Mesodermal cell (in vitro differentiated cells): ENCODE results near the gene PTPRG.

Experiments
- H3K27ac ChIP-seq: 2 replicates; pipeline ENCODE4 v1.7.0; 2013; ENCODE audit warnings: mild to moderate bottlenecking, low read depth, low read length, moderate library complexity; ENCODE audit not compliant: severe bottlenecking
- H3K36me3 ChIP-seq: 2 replicates; pipeline ENCODE4 v1.7.1; 2013; ENCODE audit warnings: mild to moderate bottlenecking, low read length, moderate library complexity; ENCODE audit not compliant: control insufficient read depth, insufficient read depth
- H3K4me1 ChIP-seq: one replicate; pipeline ENCODE4 v1.7.1; 2013; ENCODE audit warnings: mild to moderate bottlenecking, low read length; ENCODE audit not compliant: insufficient read depth, control insufficient read depth, poor library complexity, severe bottlenecking
- H3K4me3 ChIP-seq: 2 replicates; pipeline ENCODE4 v1.7.0; 2013; ENCODE audit warnings: low read length, control low read depth, mild to moderate bottlenecking; ENCODE audit not compliant: insufficient read depth, poor library complexity, severe bottlenecking; ENCODE audit errors: extremely low read depth
- H3K9me3 ChIP-seq: 2 replicates; pipeline ENCODE4 v1.7.1; 2013; ENCODE audit warnings: mild to moderate bottlenecking, low read length, moderate library complexity; ENCODE audit not compliant: control insufficient read depth
- WGBS, 2 experiments: methylation state at CpG; one replicate each; pipeline ENCODE4 v1.1.5; 2013; ENCODE audit warnings: missing lambda C conversion rate in 2 of 2; ENCODE audit not compliant: insufficient coverage in 2 of 2; 5-methylcytosine and 5-hydroxymethylcytosine counted together

PTPRG gene

GRCh38 chr3:62188681-62189375, 627.5 kb downstream of the PTPRG start:
- Histone ChIP-seq H3K4me3 (no peak overlapping the region), H3K4me1 (peaks cover 4% of the 10 kb centered on the region), H3K9me3 (no peaks in the 10 kb centered on the region), H3K36me3 (peaks cover 16% of the 10 kb centered on the region), H3K27ac (no peak overlapping the region)
- 23 to 36% methylated on average over 13 to 16 of the region's 18 CpGs for WGBS, 2 experiments

GRCh38 chr3:62189376-62189698, 628.0 kb downstream of the PTPRG start:
- no peaks in the 10 kb centered on the region for H3K9me3 ChIP-seq
- peaks cover 21% of the 10 kb centered on the region for H3K36me3 ChIP-seq
- no peak overlapping the region for H3K4me3 ChIP-seq
- no peaks in the 10 kb centered on the region for H3K4me1 ChIP-seq
- WGBS, 2 experiments = 99% methylated on average over 6 of the region's 9 CpGs
- no peak overlapping the region for H3K27ac ChIP-seq

GRCh38 chr3:62192891-62193290, 631.5 kb downstream of the PTPRG start:
- H3K9me3 ChIP-seq = no peaks in the 10 kb centered on the region
- 90 to 100% methylated on average over 2 to 4 of the region's 5 CpGs for WGBS, 2 experiments
- peaks cover 33% of the 10 kb centered on the region for H3K36me3 ChIP-seq
- H3K27ac ChIP-seq = no peak overlapping the region
- H3K4me3 ChIP-seq = no peak overlapping the region
- no peaks in the 10 kb centered on the region for H3K4me1 ChIP-seq

- 94% methylated on average over 6 to 9 of the region's 10 CpGs for WGBS, 2 experiments
- peaks cover 33% of the 10 kb centered on the region for H3K36me3 ChIP-seq
- no peaks in the 10 kb centered on the region for H3K9me3 ChIP-seq
- no peaks in the 10 kb centered on the region for H3K4me1 ChIP-seq
- no peak overlapping the region for H3K4me3 ChIP-seq
- no peak overlapping the region for H3K27ac ChIP-seq
These were observed 632.4 kb downstream of the PTPRG start for GRCh38 chr3:62193586-62194345.

- Histone ChIP-seq H3K4me3 (no peak overlapping the region), H3K9me3 (no peaks in the 10 kb centered on the region), H3K36me3 (peaks cover 33% of the 10 kb centered on the region), H3K4me1 (no peaks in the 10 kb centered on the region), H3K27ac (no peak overlapping the region)
- 100% methylated on average over 2 of the region's 5 CpGs; no CpG with 5 or more reads in 1 of the 2 experiments for WGBS, 2 experiments
These were observed 636.1 kb downstream of the PTPRG start for GRCh38 chr3:62197350-62198012.

GRCh38 chr3:62199126-62199525, 637.8 kb downstream of the PTPRG start:
- 89 to 100% methylated on average over 3 of the region's 3 CpGs for WGBS, 2 experiments

GRCh38 chr3:62201438-62202035, 640.2 kb downstream of the PTPRG start:
- Histone ChIP-seq H3K4me3 (no peak overlapping the region), H3K36me3 (peaks cover 29% of the 10 kb centered on the region), H3K9me3 (no peaks in the 10 kb centered on the region), H3K27ac (no peak overlapping the region), H3K4me1 (no peaks in the 10 kb centered on the region)
- WGBS, 2 experiments = 0% methylated on average over 1 of the region's 6 CpGs; no CpG with 5 or more reads in 1 of the 2 experiments

More at GRCh38 chr3:62199126-62199525, 637.8 kb downstream of the PTPRG start:
- peaks cover 34% of the 10 kb centered on the region for H3K36me3 ChIP-seq
- H3K4me1 ChIP-seq = no peaks in the 10 kb centered on the region
- no peaks in the 10 kb centered on the region for H3K9me3 ChIP-seq
- H3K4me3 ChIP-seq = no peak overlapping the region
- H3K27ac ChIP-seq = no peak overlapping the region

- Histone ChIP-seq H3K36me3 (peaks cover 33% of the 10 kb centered on the region), H3K4me1 (no peaks in the 10 kb centered on the region), H3K27ac (no peak overlapping the region), H3K4me3 (no peak overlapping the region), H3K9me3 (no peaks in the 10 kb centered on the region)
- WGBS, 2 experiments = 95 to 96% methylated on average over 22 of the region's 22 CpGs
These were observed 641.8 kb downstream of the PTPRG start for GRCh38 chr3:62203152-62203551.

- Histone ChIP-seq H3K4me1 (no peaks in the 10 kb centered on the region), H3K4me3 (no peak overlapping the region), H3K36me3 (peaks cover 36% of the 10 kb centered on the region), H3K9me3 (no peaks in the 10 kb centered on the region), H3K27ac (no peak overlapping the region)
- WGBS, 2 experiments = 97 to 98% methylated on average over 17 of the region's 19 CpGs
These were observed 642.2 kb downstream of the PTPRG start for GRCh38 chr3:62203561-62203960.

- H3K4me1 ChIP-seq = no peaks in the 10 kb centered on the region
- H3K9me3 ChIP-seq = no peaks in the 10 kb centered on the region
- H3K36me3 ChIP-seq = peaks cover 33% of the 10 kb centered on the region
- H3K4me3 ChIP-seq = no peak overlapping the region
- 100% methylated on average over 1 to 2 of the region's 3 CpGs for WGBS, 2 experiments
- H3K27ac ChIP-seq = no peak overlapping the region
These were observed 645.8 kb downstream of the PTPRG start for GRCh38 chr3:62207197-62207596.
